ENCODE results near the gene DROSHA. TPM values are rescaled to one million over a fixed set of nuclear protein-coding genes. Genes with fewer than 3 reads are reported as not detected.

DROSHA gene
- polyA plus RNA-seq, 1 donor (not counting 4 experiments of a cell fraction or from before 2014, with no cell fraction given) = 39.9 TPM

DNA sequence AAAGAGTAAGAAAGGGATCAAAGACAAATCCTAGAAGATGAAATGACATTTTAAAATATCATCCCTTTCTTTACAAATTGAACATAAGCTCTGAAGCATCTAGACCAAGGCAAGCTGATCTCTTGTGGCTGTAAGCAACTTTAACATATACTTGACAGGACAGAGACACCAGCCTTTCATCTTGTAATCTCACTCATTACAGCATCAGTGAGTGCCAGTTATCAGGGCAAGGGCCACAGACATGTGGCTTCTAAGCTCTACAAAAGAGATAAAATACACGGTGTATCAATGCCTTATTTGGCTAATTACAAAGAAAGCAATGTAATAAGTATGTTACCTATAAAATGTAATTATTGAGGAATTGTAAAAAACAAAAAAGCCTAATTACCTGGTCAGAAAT, 95.0 kb downstream of the DROSHA start:
- TF ChIP-seq, protein P1, sequence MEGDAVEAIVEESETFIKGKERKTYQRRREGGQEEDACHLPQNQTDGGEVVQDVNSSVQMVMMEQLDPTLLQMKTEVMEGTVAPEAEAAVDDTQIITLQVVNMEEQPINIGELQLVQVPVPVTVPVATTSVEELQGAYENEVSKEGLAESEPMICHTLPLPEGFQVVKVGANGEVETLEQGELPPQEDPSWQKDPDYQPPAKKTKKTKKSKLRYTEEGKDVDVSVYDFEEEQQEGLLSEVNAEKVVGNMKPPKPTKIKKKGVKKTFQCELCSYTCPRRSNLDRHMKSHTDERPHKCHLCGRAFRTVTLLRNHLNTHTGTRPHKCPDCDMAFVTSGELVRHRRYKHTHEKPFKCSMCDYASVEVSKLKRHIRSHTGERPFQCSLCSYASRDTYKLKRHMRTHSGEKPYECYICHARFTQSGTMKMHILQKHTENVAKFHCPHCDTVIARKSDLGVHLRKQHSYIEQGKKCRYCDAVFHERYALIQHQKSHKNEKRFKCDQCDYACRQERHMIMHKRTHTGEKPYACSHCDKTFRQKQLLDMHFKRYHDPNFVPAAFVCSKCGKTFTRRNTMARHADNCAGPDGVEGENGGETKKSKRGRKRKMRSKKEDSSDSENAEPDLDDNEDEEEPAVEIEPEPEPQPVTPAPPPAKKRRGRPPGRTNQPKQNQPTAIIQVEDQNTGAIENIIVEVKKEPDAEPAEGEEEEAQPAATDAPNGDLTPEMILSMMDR (optimal IDR thresholded peaks at IDR 0.05 in 1 of 3, IDR thresholded peaks at IDR 0.05 in 1 of 3, conservative IDR thresholded peaks at IDR 0.05 in 1 of 3; ENCODE audit: extremely low read depth in 1 of 3, insufficient read depth in 2 of 3, low read length in 3 of 3) = no peak
- no peak for TF ChIP-seq EZH2 (IDR thresholded peaks at IDR 0.05; ENCODE audit: low read length)
- no peak overlapping the region for H3K27ac ChIP-seq (ENCODE audit: control insufficient read depth, insufficient read depth, low read length)
- H3K4me2 ChIP-seq (ENCODE audit: control insufficient read depth, extremely low read depth, insufficient read depth, low read depth, low read length) = no peak overlapping the region
- no peak overlapping the region for H3K4me3 ChIP-seq (ENCODE audit: control insufficient read depth in 2 of 3, extremely low read depth in 1 of 3, insufficient read depth in 2 of 3, low read depth in 1 of 3, low read length in 3 of 3)
- no peaks in the 10 kb centered on the region for H3K9me1 ChIP-seq (ENCODE audit: control insufficient read depth, extremely low read depth, insufficient read depth, low read length)
- peaks cover 4% of the 10 kb centered on the region for H4K20me1 ChIP-seq (ENCODE audit: control insufficient read depth, extremely low read depth, insufficient read depth, low read length)
- DNase-seq (ENCODE audit: low read depth, low spot score) (no peak), FAIRE-seq (no peak)
- no peaks in the 10 kb centered on the region for H3K79me2 ChIP-seq (ENCODE audit: control insufficient read depth, insufficient read depth, low read length)
- H3K27me3 ChIP-seq (ENCODE audit: control insufficient read depth, extremely low read depth, insufficient read depth, low read length) = no peaks in the 10 kb centered on the region
- H2AFZ ChIP-seq (ENCODE audit: control insufficient read depth, low read length) = no peak overlapping the region
- H3K4me1 ChIP-seq (ENCODE audit: control insufficient read depth, extremely low read depth, insufficient read depth, low read length) = no peaks in the 10 kb centered on the region
- no peaks in the 10 kb centered on the region for H3K9me3 ChIP-seq (ENCODE audit: control insufficient read depth, low read depth, low read length)
- H3K9ac ChIP-seq (ENCODE audit: control insufficient read depth, extremely low read depth, insufficient read depth, low read length) = no peak overlapping the region
- H3K36me3 ChIP-seq (ENCODE audit: control insufficient read depth in 2 of 2, extremely low read depth in 1 of 2, insufficient read depth in 2 of 2, low read length in 2 of 2) = peaks cover 3 to 10% of the 10 kb centered on the region in 2 experiments
- dilution Hi-C loops (cut with MboI; ENCODE audit: extremely low pct_ligation_motif_present, low sequenced_read_pairs) = no loop called here

DNA sequence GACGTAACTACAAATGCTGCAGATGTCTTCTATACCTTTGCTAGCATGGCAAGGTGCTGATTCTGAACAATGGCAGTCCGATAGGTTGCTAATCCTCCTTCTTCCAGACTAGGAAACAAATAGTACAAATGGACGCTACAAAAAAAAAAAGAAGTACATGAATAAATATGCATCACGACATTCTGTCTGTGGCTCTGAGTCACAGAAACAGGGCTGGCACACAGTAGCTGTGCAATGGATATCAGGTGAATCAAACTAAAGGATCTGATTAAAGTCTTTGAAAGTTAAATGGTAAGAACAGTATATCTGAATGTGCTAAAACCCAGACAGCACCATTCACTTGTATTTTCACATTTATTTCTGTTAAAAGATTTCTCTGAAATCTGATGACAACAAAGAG, 96.2 kb downstream of the DROSHA start:
- no peaks in the 10 kb centered on the region for H3K9me1 ChIP-seq (ENCODE audit: control insufficient read depth, extremely low read depth, insufficient read depth, low read length)
- peaks cover 3 to 10% of the 10 kb centered on the region in 2 experiments for H3K36me3 ChIP-seq (ENCODE audit: control insufficient read depth in 2 of 2, extremely low read depth in 1 of 2, insufficient read depth in 2 of 2, low read length in 2 of 2)
- FAIRE-seq (no peak), DNase-seq (ENCODE audit: low read depth, low spot score) (no peak)
- no peak overlapping the region for H2AFZ ChIP-seq (ENCODE audit: control insufficient read depth, low read length)
- H3K79me2 ChIP-seq (ENCODE audit: control insufficient read depth, insufficient read depth, low read length) = no peaks in the 10 kb centered on the region
- no peak overlapping the region for H3K27ac ChIP-seq (ENCODE audit: control insufficient read depth, insufficient read depth, low read length)
- H3K9ac ChIP-seq (ENCODE audit: control insufficient read depth, extremely low read depth, insufficient read depth, low read length) = no peak overlapping the region
- no peaks in the 10 kb centered on the region for H3K27me3 ChIP-seq (ENCODE audit: control insufficient read depth, extremely low read depth, insufficient read depth, low read length)
- TF ChIP-seq, protein P1 (optimal IDR thresholded peaks at IDR 0.05 in 1 of 3, IDR thresholded peaks at IDR 0.05 in 1 of 3, conservative IDR thresholded peaks at IDR 0.05 in 1 of 3; ENCODE audit: extremely low read depth in 1 of 3, insufficient read depth in 2 of 3, low read length in 3 of 3) = no peak
- no peak for TF ChIP-seq EZH2 (IDR thresholded peaks at IDR 0.05; ENCODE audit: low read length)
- dilution Hi-C loops (cut with MboI; ENCODE audit: extremely low pct_ligation_motif_present, low sequenced_read_pairs) = no loop called here
- no peaks in the 10 kb centered on the region for H3K9me3 ChIP-seq (ENCODE audit: control insufficient read depth, low read depth, low read length)
- H3K4me3 ChIP-seq (ENCODE audit: control insufficient read depth in 2 of 3, extremely low read depth in 1 of 3, insufficient read depth in 2 of 3, low read depth in 1 of 3, low read length in 3 of 3) = no peak overlapping the region
- H4K20me1 ChIP-seq (ENCODE audit: control insufficient read depth, extremely low read depth, insufficient read depth, low read length) = peaks cover 4% of the 10 kb centered on the region
- H3K4me2 ChIP-seq (ENCODE audit: control insufficient read depth, extremely low read depth, insufficient read depth, low read depth, low read length) = no peak overlapping the region
- no peaks in the 10 kb centered on the region for H3K4me1 ChIP-seq (ENCODE audit: control insufficient read depth, extremely low read depth, insufficient read depth, low read length)

All from keratinocyte (primary cell).